Mesendoderm (in vitro differentiated cells): ENCODE data around the gene SUSD3.

Experiments
- DNase-seq: peaks from one replicate; pipeline ENCODE4 v3.0.0; 2013
- H2AK5ac ChIP-seq: 2 replicates; pipeline ENCODE4 v1.6.1; 2013; ENCODE audit warnings: low read length, inconsistent platforms
- H2BK120ac ChIP-seq: 2 replicates; pipeline ENCODE4 v1.6.1; 2013; ENCODE audit warnings: low read depth, mild to moderate bottlenecking, low read length, moderate library complexity, mixed read lengths
- H2BK15ac ChIP-seq: replicated peaks from 2 replicates; pipeline ENCODE4 v1.6.1; 2013; ENCODE audit warnings: low read depth, mild to moderate bottlenecking, moderate library complexity
- H2BK5ac ChIP-seq: 2 replicates; pipeline ENCODE4 v1.6.1; 2013; ENCODE audit warnings: low read length, inconsistent platforms
- H3K18ac ChIP-seq: 2 replicates; pipeline ENCODE4 v1.6.1; 2013; ENCODE audit warnings: mild to moderate bottlenecking, low read length, mixed read lengths
- H3K23ac ChIP-seq: one replicate; pipeline ENCODE4 v1.6.1; 2013; ENCODE audit warnings: low read length
- H3K27ac ChIP-seq: 2 replicates; pipeline ENCODE4 v1.5.1; 2013; ENCODE audit warnings: low read depth, mild to moderate bottlenecking, inconsistent platforms, low read length, moderate library complexity
- H3K27me3 ChIP-seq: 2 replicates; pipeline ENCODE4 v1.6.1; 2013; ENCODE audit warnings: low read length, control low read depth, mild to moderate bottlenecking, inconsistent platforms; ENCODE audit not compliant: insufficient read depth, poor library complexity
- H3K36me3 ChIP-seq: 2 replicates; pipeline ENCODE4 v1.6.1; 2013; ENCODE audit warnings: low read length, inconsistent platforms; ENCODE audit not compliant: control insufficient read depth, insufficient read depth
- H3K4ac ChIP-seq: one replicate; pipeline ENCODE4 v1.6.1; 2013; ENCODE audit warnings: low read depth, mild to moderate bottlenecking, low read length, moderate library complexity
- H3K4me1 ChIP-seq: 2 replicates; pipeline ENCODE4 v1.6.1; 2013; ENCODE audit warnings: low read depth, low read length, inconsistent platforms; ENCODE audit not compliant: control insufficient read depth
- H3K4me2 ChIP-seq: 2 replicates; pipeline ENCODE4 v1.6.1; 2013; ENCODE audit warnings: low read length
- H3K4me3 ChIP-seq: 2 replicates; pipeline ENCODE4 v1.5.1; 2013; ENCODE audit warnings: mild to moderate bottlenecking, low read length
- H3K56ac ChIP-seq: one replicate; pipeline ENCODE4 v1.6.1; 2013; ENCODE audit warnings: low read length
- H3K79me1 ChIP-seq: 2 replicates; pipeline ENCODE4 v1.6.1; 2013; ENCODE audit warnings: low read length, inconsistent platforms
- H3K79me2 ChIP-seq: 2 replicates; pipeline ENCODE4 v1.6.1; 2013; ENCODE audit warnings: mild to moderate bottlenecking, low read length; ENCODE audit not compliant: control insufficient read depth, insufficient read depth
- H3K9ac ChIP-seq: 2 replicates; pipeline ENCODE4 v1.6.1; 2013; ENCODE audit warnings: low read length, inconsistent platforms
- H4K5ac ChIP-seq: one replicate; pipeline ENCODE4 v1.6.1; 2013; ENCODE audit warnings: low read length
- H4K8ac ChIP-seq: one replicate; pipeline ENCODE4 v1.6.1; 2013; ENCODE audit warnings: low read depth, mild to moderate bottlenecking, control low read depth, low read length, moderate library complexity
- WGBS: extraction: QIAGEN DNeasy Blood & Tissue Kit; methylation state at CpG from one replicate; pipeline ENCODE4 v1.1.7; 2013; ENCODE audit warnings: low lambda C conversion rate, missing lambda C conversion rate; ENCODE audit not compliant: insufficient coverage; ENCODE audit errors: extremely low coverage; 5-methylcytosine and 5-hydroxymethylcytosine counted together

Gene SUSD3

DNA sequence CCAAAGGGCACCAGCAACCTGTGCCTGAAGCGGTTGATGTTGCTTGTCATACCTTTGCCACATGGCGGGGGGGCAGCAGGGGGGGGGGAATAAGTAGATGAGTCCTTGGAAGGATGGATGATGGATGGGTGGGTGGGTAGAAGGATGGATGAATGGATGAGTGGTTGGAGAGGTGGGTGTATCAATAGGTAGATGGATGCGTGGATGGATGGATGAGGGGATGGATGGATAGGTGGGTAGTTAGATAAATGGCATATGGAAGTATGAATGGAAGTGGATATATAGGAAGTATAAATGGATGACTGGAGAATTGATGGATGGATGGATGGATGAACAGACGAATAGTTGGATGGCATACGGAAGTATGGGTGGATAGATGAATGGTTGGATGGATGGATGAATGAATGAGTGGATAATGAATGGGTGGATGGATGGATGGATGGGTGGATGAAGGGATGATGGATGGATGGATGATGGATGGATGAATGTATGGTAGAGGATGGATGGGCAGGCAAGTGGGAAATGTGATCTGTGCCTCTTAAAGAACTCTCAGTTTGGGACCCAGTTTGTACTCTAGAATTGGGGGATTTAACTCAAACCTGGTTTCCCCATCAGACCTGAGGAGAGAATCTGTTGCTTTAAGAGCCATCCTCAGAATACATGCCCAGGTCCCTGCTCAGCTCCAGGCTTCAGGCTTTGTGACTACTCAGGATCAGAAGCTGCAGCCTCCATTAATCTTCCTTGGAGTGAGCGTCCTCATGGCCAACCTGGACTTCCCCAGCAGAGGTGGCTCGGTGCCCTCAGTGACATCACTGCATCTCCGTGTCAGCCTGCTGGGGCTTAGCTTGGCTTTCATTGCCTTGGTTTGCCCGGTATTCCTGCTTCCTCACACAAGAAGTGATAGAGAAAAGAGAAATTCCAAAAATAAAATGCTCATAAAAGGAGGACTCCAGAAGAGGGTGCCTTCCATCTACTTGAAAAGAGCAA, 27.6 kb upstream of the SUSD3 start:
- WGBS, result 100% methylated on average over 3 of the region's 9 CpGs
- no peak for DNase-seq
- Histone ChIP-seq H3K27me3 (no peaks in the 10 kb centered on the region), H3K4me1 (no peaks in the 10 kb centered on the region), H2AK5ac (no peak overlapping the region), H2BK15ac (no peak overlapping the region), H3K79me1 (no peaks in the 10 kb centered on the region), H3K56ac (no peak overlapping the region), H2BK5ac (no peak overlapping the region), H2BK120ac (no peak overlapping the region), H3K4me3 (no peak overlapping the region), H3K79me2 (no peaks in the 10 kb centered on the region), H3K23ac (no peak overlapping the region), H4K8ac (no peak overlapping the region), H4K5ac (no peak overlapping the region), H3K4me2 (no peak overlapping the region), H3K27ac (no peak overlapping the region), H3K9ac (no peak overlapping the region), H3K18ac (no peak overlapping the region), H3K36me3 (no peaks in the 10 kb centered on the region), H3K4ac (no peak overlapping the region)

DNA sequence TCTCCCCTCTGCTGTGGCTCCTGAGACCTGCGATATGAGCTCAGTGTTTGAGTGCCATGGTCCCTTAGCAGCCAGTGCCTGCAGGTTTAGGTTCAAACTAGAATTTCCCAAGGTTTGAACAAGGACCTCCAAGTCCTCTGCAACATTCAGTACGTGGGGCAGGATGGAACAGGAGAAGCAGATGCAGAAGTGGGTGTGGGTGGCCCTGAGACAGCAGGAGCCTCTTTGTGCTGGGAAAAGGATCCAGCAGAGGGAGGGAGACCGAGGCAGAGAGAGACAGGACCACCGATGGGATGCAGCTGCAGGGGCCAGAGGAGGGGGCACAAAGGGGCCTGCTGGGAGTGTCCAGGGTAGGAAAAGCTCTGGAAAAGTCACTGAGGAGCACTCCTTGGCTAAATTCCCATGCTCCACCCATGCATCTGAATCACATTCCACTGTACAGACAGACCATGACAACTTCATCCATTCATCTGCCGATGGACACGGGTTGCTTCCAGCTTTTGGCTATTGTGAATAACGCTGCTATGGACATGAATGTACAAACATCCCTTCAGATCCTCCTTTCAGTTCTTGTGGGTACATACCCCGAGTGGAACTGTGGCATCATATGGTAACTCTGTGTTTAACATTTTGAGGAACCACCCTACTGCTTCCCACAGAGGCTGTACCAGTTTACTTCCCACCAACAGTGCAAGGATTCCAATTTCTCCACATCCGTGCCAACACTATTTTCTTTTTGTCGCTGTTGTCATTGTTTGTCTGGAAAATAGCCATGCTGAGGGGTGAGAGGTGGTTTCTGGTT, 26.7 kb upstream of the SUSD3 start:
- Histone ChIP-seq H3K56ac (no peak overlapping the region), H3K4me2 (no peak overlapping the region), H3K23ac (no peak overlapping the region), H3K27me3 (no peaks in the 10 kb centered on the region), H3K4ac (no peak overlapping the region), H4K8ac (no peak overlapping the region), H2AK5ac (no peak overlapping the region), H2BK5ac (no peak overlapping the region), H3K4me1 (no peaks in the 10 kb centered on the region), H3K9ac (no peak overlapping the region), H3K4me3 (no peak overlapping the region), H3K79me2 (no peaks in the 10 kb centered on the region), H3K36me3 (no peaks in the 10 kb centered on the region), H3K27ac (no peak overlapping the region), H2BK120ac (no peak overlapping the region), H4K5ac (no peak overlapping the region), H2BK15ac (no peak overlapping the region), H3K18ac (no peak overlapping the region), H3K79me1 (no peaks in the 10 kb centered on the region)
- no CpG with 5 or more reads among the region's 10 CpGs for whole genome bisulfite sequencing
- no peak for DNase-seq

DNA sequence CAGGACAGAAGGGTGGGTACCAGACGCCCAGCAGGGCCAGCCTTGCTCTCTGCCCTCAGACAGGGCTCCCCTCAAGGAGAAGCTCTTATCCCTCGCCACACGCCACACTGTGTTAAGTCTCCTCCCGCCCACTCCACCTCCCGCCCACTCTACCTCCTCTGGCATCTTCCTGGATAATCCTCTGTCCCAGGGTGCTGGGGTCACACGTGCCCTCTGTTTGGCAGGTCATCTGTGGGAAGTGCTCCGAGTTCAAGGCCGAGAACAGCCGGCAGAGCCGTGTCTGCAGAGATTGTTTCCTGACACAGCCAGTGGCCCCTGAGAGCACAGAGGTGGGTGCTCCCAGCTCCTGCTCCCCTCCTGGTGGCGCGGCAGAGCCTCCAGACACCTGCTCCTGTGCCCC, 26.0 kb upstream of the SUSD3 start:
- Histone ChIP-seq H2BK15ac (no peak overlapping the region), H3K4me2 (no peak overlapping the region), H3K9ac (no peak overlapping the region), H3K4me1 (no peaks in the 10 kb centered on the region), H3K23ac (no peak overlapping the region), H2BK5ac (no peak overlapping the region), H4K5ac (no peak overlapping the region), H2BK120ac (no peak overlapping the region), H3K18ac (no peak overlapping the region), H3K27me3 (no peaks in the 10 kb centered on the region), H3K4ac (no peak overlapping the region), H2AK5ac (no peak overlapping the region), H3K27ac (no peak overlapping the region), H4K8ac (no peak overlapping the region), H3K36me3 (no peaks in the 10 kb centered on the region), H3K79me1 (no peaks in the 10 kb centered on the region), H3K4me3 (no peak overlapping the region), H3K56ac (no peak overlapping the region), H3K79me2 (no peaks in the 10 kb centered on the region)
- no CpG with 5 or more reads among the region's 12 CpGs for WGBS
- no peak for DNase-seq

DNA sequence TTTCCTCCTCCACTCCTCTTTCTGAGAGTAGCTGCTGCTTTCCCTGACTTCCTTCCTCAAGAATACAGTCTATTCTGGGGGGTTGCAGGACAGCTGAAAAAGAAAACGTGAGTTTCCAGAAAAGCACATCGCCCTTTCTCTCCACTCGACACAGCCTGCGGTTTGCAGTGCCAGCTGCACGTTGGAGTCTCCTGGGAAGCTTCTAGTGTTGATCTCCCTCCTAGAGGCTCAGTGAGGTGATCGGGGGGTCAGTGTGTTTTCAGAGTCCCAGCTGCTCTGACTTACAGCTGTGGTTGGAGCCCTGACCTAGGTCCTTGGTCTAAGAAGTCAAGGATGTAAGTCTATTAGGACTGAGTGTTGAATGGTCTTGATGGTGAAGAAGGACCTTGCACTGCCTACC, 25.0 kb upstream of the SUSD3 start:
- Histone ChIP-seq H2BK15ac (no peak overlapping the region), H3K4me2 (no peak overlapping the region), H3K79me2 (no peaks in the 10 kb centered on the region), H3K23ac (no peak overlapping the region), H3K79me1 (no peaks in the 10 kb centered on the region), H3K4me1 (no peaks in the 10 kb centered on the region), H2BK5ac (no peak overlapping the region), H2BK120ac (no peak overlapping the region), H3K27me3 (no peaks in the 10 kb centered on the region), H3K9ac (no peak overlapping the region), H3K27ac (no peak overlapping the region), H3K4me3 (no peak overlapping the region), H3K56ac (no peak overlapping the region), H3K4ac (no peak overlapping the region), H4K8ac (no peak overlapping the region), H4K5ac (no peak overlapping the region), H3K18ac (no peak overlapping the region), H2AK5ac (no peak overlapping the region), H3K36me3 (no peaks in the 10 kb centered on the region)
- no CpG with 5 or more reads among the region's 6 CpGs for WGBS
- no peak for DNase-seq

DNA sequence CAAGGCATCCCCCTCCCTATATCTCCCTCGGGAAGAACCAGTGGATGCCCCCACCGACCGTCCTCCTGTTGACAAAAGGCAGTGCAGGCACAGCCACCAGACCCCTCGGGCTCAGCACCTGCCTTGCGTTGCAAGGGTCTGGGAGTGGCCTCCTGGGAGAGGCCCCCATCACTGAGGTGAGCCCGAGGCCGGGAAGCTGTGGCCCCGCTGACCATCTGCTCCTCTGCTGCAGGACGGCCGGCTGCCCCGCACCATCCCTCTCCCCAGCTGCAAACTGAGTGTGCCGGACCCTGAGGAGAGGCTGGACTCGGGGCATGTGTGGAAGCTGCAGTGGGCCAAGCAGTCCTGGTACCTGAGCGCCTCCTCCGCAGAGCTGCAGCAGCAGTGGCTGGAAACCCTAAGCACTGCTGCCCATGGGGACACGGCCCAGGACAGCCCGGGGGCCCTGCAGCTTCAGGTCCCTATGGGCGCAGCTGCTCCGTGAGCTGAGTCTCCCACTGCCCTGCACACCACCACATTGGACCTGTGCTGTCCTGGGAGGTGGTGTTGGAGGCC, 23.3 kb upstream of the SUSD3 start:
- H3K4me2 ChIP-seq, result no peak overlapping the region
- no peak overlapping the region for H2BK5ac ChIP-seq
- WGBS, result no CpG with 5 or more reads among the region's 19 CpGs
- H3K27me3 ChIP-seq, result no peaks in the 10 kb centered on the region
- H3K4ac ChIP-seq, result no peak overlapping the region
- H3K79me1 ChIP-seq, result no peaks in the 10 kb centered on the region
- H3K9ac ChIP-seq, result no peak overlapping the region
- H3K4me3 ChIP-seq, result no peak overlapping the region
- H3K79me2 ChIP-seq, result no peaks in the 10 kb centered on the region
- no peaks in the 10 kb centered on the region for H3K4me1 ChIP-seq
- DNase-seq, result no peak
- H2BK15ac ChIP-seq, result no peak overlapping the region
- no peak overlapping the region for H3K27ac ChIP-seq
- H2BK120ac ChIP-seq, result no peak overlapping the region
- no peak overlapping the region for H3K56ac ChIP-seq
- H3K36me3 ChIP-seq, result no peaks in the 10 kb centered on the region
- no peak overlapping the region for H3K18ac ChIP-seq
- no peak overlapping the region for H4K8ac ChIP-seq
- H3K23ac ChIP-seq, result no peak overlapping the region
- H2AK5ac ChIP-seq, result no peak overlapping the region
- H4K5ac ChIP-seq, result no peak overlapping the region
